Large intestine (tissue), 3 donors: Measurements from ENCODE around the gene CIC. TPM values are rescaled to one million over a fixed set of nuclear protein-coding genes. Genes with fewer than 3 reads are reported as not detected.

Experiments
- DNase-seq, 2 donors: peaks; one replicate each; pipeline versions ENCODE4 v3.0.0 to v3.0.0-alpha.2; 2013
- H3K27ac ChIP-seq: one replicate; pipeline ENCODE4 v1.5.1; 2013; ENCODE audit warnings: low read length
- H3K27me3 ChIP-seq: 2 replicates; pipeline ENCODE4 v1.6.1; 2013; ENCODE audit warnings: low read length; ENCODE audit not compliant: control insufficient read depth, insufficient read depth
- H3K36me3 ChIP-seq: 2 replicates; pipeline ENCODE4 v1.6.1; 2013; ENCODE audit warnings: low read length; ENCODE audit not compliant: control insufficient read depth, insufficient read depth
- H3K4me1 ChIP-seq: one replicate; pipeline ENCODE4 v1.6.1; 2013; ENCODE audit warnings: low read length; ENCODE audit not compliant: control insufficient read depth, insufficient read depth
- H3K4me3 ChIP-seq: one replicate; pipeline ENCODE4 v1.5.1; 2013; ENCODE audit warnings: low read length
- H3K9me3 ChIP-seq: one replicate; pipeline ENCODE4 v1.6.1; 2013; ENCODE audit warnings: mild to moderate bottlenecking, low read depth, low read length, moderate library complexity; ENCODE audit not compliant: control insufficient read depth
- WGBS: methylation state at CpG from one replicate; pipeline ENCODE4 v1.1.5; 2013; ENCODE audit warnings: low lambda C conversion rate; ENCODE audit not compliant: insufficient coverage; 5-methylcytosine and 5-hydroxymethylcytosine counted together
- polyA plus RNA-seq: library from polyadenylated mRNA; unstranded; fragments of 120-200 nt; gene quantifications from one replicate; pipeline ENCODE4 v1.2.1, GENCODE V29; 2013

The CIC gene
- polyA plus RNA-seq, 1 donor, result 43.4 TPM

DNA sequence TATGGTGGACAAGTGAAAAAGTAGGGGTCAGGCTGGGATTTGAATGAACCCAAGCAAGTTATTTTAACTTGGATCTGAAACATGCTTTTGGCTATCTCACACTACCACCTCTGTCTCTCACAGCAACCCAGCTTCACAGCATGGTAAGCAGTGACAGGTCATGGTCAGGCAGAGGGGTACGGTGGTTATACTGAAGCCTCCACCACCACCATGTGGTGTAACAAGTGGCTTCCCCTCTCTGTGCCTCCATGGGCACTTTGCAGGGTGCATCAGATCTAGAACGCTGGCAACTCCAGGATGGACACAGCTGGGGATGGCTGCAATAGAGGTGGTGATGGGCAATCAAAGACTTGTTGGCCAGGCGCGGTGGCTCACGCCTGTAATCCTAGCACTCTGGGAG, 43.3 kb downstream of the CIC start:
- H3K27ac ChIP-seq, result no peak overlapping the region
- no peak overlapping the region for H3K4me3 ChIP-seq
- no CpG with 5 or more reads among the region's 5 CpGs for WGBS
- peaks cover 46% of the 10 kb centered on the region for H3K27me3 ChIP-seq
- no peak for DNase-seq
- no peaks in the 10 kb centered on the region for H3K36me3 ChIP-seq
- peaks cover 2% of the 10 kb centered on the region for H3K4me1 ChIP-seq
- peaks cover 3% of the 10 kb centered on the region for H3K9me3 ChIP-seq

DNA sequence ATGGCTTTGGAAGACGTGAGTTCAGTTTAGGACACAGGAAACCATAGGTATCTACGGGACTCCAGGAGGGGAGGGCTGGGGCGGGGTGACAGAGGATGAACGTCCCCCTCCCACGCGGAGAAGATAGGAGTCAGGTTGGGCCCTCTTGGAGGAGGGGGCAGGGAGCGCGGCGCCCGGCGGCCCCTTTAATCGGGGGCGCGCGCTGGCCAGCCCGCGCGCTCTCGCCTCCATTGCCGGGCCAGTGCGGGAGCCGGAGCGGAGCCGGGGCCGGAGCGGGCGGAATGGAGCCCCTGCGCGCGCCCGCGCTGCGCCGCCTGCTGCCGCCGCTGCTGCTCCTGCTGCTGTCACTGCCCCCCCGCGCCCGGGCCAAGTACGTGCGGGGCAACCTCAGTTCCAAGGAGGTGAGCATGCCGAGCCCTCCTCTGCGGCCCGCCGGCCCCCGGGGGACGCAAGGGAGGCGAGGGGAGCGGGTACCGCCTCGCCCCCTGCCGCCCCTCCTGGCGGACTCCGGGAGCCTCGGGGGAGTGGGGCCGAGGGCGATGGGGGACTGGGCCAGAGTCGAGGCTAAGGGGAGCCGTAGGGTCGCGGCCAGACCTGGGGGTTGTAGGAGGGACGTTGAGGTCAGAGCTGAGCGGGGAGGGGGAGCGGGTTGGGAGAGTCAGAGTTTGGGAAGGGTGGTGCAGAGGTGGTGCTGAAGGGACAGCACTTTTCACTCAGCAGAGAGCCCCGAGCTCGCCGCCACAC, 44.2 kb downstream of the CIC start, which contains the start of gene TMEM145:
TMEM145 (plus strand) TSS at position 214 of the 744 bp plus-strand sequence; CDS start at position 282, 68 bp downstream.
- DNase-seq, result peak in 1 of 2 donors; percentile 71
- Histone ChIP-seq H3K4me3 (peak within 1 kb of the TSS; percentile 39), H3K4me1 (peaks cover 2% of the 10 kb centered on the region), H3K9me3 (peaks cover 3% of the 10 kb centered on the region), H3K27ac (no peak within 1 kb of the TSS), H3K36me3 (no peaks in the 10 kb centered on the region), H3K27me3 (peaks cover 46% of the 10 kb centered on the region)
- no CpG with 5 or more reads among the region's 67 CpGs for WGBS

DNA sequence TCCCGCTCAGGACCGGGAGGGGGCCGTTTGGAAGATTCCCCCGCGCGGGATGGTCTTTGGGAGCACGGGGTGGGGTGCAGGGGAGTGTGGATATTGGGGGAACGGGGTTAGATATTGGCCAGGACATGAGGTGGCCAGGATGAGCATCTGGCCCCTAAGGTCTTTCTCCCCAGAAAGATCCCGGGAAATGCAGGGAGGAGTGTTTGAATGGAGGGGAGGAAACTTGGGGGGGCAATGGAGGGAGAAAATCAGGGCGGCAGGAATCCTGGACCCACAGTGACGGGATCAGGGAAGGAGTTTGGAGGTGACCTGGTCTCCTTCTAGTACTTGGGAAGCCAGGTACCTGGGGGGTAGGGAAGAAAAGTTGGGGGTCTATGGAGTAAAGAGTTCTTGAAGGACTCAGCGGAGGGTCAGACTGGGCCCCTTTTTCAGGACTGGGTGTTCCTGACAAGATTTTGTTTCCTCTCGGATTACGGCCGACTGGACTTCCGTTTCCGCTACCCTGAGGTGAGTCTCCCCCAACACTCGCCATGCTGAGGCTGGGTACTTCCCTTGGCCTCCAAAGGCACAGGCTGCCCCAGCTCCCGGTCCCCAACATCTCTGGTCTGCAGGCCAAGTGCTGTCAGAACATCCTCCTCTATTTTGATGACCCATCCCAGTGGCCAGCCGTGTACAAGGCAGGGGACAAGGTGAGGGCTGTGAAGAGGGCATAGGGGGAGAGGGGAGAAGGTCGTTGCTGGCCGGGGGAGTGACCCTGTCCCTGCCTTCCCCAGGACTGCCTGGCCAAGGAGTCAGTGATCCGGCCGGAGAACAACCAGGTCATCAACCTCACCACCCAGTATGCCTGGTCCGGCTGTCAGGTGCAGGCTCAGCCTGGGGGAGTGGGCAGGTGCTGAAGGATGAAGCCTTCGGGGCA, 45.0 kb downstream of the CIC start:
- WGBS, result no CpG with 5 or more reads among the region's 26 CpGs
- H3K27ac ChIP-seq, result no peak overlapping the region
- DNase-seq, result no peak
- peaks cover 3% of the 10 kb centered on the region for H3K9me3 ChIP-seq
- H3K27me3 ChIP-seq, result peaks cover 46% of the 10 kb centered on the region
- peaks cover 2% of the 10 kb centered on the region for H3K4me1 ChIP-seq
- no peaks in the 10 kb centered on the region for H3K36me3 ChIP-seq
- H3K4me3 ChIP-seq, result peak overlapping the region; percentile 39

DNA sequence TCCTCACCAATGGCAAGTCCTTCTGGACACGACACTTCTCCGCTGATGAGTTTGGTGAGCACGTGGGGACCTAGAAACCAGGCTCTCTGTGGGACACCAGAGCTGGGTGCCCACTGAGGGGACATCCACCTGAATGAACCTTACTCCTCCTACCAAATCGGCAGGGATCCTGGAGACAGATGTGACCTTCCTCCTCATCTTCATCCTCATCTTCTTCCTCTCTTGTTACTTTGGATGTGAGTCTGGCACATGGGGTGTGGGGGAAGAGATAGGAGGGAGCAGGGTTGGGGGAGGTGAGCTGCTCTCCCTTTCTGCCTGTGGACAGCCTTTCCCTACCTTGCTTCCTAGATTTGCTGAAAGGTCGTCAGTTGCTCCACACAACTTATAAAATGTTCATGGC, 46.0 kb downstream of the CIC start:
- peaks cover 2% of the 10 kb centered on the region for H3K4me1 ChIP-seq
- no peaks in the 10 kb centered on the region for H3K36me3 ChIP-seq
- no peak overlapping the region for H3K27ac ChIP-seq
- H3K4me3 ChIP-seq, result no peak overlapping the region
- peaks cover 3% of the 10 kb centered on the region for H3K9me3 ChIP-seq
- WGBS, result no CpG with 5 or more reads among the region's 5 CpGs
- H3K27me3 ChIP-seq, result peaks cover 46% of the 10 kb centered on the region
- no peak for DNase-seq

DNA sequence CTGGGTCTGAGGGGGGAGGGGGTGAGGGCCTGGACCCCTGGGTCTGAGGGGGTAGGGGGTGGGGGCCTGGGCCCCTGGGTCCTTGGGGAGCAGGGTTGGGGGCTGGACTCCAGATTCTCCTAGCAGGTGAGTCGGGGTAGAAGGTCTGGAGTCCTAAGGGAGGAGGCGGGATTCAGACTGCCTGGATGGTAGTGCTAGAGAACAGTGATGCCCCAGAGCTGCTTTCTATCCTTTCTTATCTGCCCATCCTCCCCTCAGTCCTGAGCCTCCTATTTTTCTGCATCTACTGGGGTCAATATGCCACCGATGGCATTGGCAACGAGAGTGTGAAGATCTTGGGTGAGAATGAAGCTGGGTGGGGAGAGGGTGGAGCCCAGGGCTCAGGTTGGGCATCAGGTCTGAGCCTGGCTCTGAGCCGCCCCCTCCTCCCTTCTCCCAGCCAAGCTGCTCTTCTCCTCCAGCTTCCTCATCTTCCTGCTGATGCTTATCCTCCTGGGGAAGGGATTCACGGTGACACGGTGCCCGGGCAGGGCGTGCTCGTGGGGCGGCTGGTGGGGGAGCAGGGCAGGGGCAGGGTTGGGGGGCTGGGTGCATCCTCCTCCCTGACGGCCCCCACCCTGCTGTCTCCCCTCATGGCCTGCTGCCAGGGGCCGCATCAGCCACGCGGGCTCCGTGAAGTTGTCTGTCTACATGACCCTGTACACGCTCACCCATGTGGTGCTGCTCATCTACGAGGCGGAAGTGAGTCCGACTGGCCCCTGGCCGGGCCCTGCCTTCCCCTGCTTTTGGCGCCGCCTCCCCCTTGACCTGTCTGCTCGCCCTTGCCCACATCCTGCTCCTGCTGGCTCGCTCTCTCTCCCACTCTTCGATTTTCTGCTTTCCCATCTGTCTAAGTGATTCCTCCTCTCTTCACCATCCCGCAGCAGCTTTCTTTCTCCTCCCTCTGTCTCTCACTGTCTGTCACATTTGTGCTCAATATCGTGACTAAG, 47.5 kb downstream of the CIC start:
- Histone ChIP-seq H3K27ac (no peak overlapping the region), H3K4me3 (no peak overlapping the region), H3K27me3 (peaks cover 48% of the 10 kb centered on the region), H3K36me3 (no peaks in the 10 kb centered on the region), H3K9me3 (peaks cover 3% of the 10 kb centered on the region), H3K4me1 (peaks cover 2% of the 10 kb centered on the region)
- WGBS, result 36% methylated on average over 5 of the region's 28 CpGs
- DNase-seq, result no peak

DNA sequence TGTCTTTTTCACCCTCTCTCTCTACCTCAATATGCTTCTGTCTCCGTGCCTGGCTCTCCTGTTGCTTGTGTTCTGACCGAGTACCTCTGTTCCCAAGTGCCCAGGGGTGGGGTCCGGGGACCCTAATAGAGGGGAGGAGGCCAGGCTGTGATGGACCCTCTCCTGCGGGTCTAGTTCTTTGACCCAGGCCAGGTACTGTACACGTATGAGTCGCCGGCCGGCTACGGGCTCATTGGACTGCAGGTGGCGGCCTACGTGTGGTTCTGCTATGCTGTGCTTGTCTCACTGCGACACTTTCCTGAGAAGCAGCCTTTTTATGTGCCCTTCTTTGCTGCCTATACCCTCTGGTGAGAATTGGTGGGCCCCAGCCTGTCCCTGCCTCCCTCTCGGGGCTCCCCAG, 48.5 kb downstream of the CIC start:
- Histone ChIP-seq H3K36me3 (no peaks in the 10 kb centered on the region), H3K27me3 (peaks cover 50% of the 10 kb centered on the region), H3K4me1 (peaks cover 2% of the 10 kb centered on the region), H3K4me3 (no peak overlapping the region), H3K9me3 (peaks cover 3% of the 10 kb centered on the region), H3K27ac (no peak overlapping the region)
- no peak for DNase-seq
- no CpG with 5 or more reads among the region's 13 CpGs for WGBS

DNA sequence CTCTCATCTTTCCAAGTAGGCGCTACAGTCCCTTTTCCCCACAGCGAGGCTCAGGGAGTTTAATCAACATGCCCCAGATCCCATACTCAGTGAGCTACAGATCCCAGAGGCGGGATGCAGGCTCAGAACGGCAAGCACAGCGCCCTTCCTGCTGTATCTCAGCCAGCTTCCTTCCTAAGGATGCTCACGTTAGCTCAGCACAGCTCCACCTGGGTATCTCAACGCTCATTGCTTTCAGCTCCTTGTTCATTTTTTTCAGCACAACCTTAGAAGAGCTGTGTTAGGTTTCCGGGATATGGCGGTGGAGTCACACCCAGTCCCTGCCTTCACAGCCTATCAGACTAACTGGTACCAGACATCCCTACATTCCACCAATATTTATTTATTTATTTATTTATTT, 53.3 kb downstream of the CIC start:
- DNase-seq, result no peak
- no peak overlapping the region for H3K27ac ChIP-seq
- no peaks in the 10 kb centered on the region for H3K36me3 ChIP-seq
- peaks cover 5% of the 10 kb centered on the region for H3K9me3 ChIP-seq
- H3K27me3 ChIP-seq, result peaks cover 36% of the 10 kb centered on the region
- no peak overlapping the region for H3K4me3 ChIP-seq
- WGBS, result 100% methylated on average over 2 of the region's 9 CpGs
- H3K4me1 ChIP-seq, result peaks cover 16% of the 10 kb centered on the region

DNA sequence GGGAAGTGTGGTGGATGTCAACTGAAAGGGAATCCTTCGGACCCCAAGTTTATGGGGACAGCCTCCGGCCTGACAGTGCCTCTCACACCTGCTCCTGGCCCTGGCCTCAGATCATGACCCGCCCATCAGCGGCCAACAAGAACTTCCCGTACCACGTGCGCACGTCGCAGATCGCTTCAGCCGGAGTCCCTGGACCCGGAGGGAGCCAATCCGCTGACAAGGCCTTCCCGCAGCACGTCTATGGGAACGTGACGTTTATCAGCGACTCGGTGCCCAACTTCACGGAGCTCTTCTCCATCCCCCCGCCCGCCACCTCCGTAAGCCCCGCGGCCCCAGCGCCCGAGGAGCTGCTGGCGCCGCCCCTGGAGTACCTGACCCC, 54.4 kb downstream of the CIC start:
- H3K36me3 ChIP-seq, result no peaks in the 10 kb centered on the region
- WGBS, result no CpG with 5 or more reads among the region's 29 CpGs
- H3K4me1 ChIP-seq, result peaks cover 22% of the 10 kb centered on the region
- H3K27me3 ChIP-seq, result peaks cover 36% of the 10 kb centered on the region
- H3K9me3 ChIP-seq, result peaks cover 5% of the 10 kb centered on the region
- H3K4me3 ChIP-seq, result no peak overlapping the region
- H3K27ac ChIP-seq, result no peak overlapping the region
- peak in 1 of 2 donors; percentile 58 for DNase-seq

DNA sequence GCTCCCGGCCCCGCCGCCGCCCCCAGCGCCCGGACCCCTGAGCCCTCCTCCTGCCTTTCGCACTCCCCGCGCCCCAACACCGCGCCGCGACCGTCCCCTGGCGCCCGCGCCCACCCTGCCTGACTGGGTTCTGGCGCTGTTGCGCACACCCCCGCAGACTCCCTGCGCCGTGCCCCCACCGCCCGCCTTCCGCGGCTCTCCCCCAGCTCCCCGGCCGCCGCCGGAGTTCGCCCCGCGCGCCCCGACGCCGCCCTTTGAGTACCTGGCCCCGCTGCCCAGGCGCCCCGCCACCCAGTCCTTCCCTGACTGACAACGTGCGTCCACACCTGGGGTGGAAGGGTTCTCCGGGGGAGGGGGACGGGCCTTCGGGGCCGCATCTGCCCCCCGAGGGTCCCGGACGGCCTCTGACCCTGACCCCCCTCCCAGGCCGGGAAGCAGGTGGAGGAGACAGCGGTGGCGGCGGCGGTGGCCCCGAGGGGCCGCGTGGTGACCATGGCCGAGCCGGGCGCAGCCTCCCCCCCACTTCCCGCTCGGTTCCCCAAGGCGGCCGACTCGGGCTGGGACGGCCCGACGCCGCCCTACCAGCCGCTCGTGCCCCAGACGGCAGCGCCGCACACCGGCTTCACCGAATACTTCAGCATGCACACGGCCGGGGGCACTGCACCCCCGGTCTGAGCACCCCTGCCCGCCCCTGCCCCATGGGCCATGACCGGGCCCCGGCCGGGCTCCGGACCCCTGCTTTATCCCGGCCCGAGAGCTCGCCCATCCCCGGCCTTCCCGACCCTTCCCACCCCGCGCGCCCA, 55.0 kb downstream of the CIC start:
- no peak overlapping the region for H3K27ac ChIP-seq
- H3K36me3 ChIP-seq, result no peaks in the 10 kb centered on the region
- no peak overlapping the region for H3K4me3 ChIP-seq
- no peak for DNase-seq
- H3K27me3 ChIP-seq, result peaks cover 36% of the 10 kb centered on the region
- peaks cover 28% of the 10 kb centered on the region for H3K4me1 ChIP-seq
- no CpG with 5 or more reads among the region's 92 CpGs for WGBS
- H3K9me3 ChIP-seq, result peaks cover 5% of the 10 kb centered on the region
